GM21447 (cell line): ENCODE results near the gene EFNB2.

Experiments used
- ATAC-seq: cut with Tn5 transposase; IDR thresholded peaks from one replicate; pipeline ENCODE4 v1.9.1; 2021; ENCODE audit not compliant: unreplicated experiment

The EFNB2 gene

GRCh38 chr13:106455777-106456176 is 79.7 kb downstream of the EFNB2 start:
- ATAC-seq = no peak

GRCh38 chr13:106455190-106455589 is 80.3 kb downstream of the EFNB2 start:
- no peak for ATAC-seq

DNA sequence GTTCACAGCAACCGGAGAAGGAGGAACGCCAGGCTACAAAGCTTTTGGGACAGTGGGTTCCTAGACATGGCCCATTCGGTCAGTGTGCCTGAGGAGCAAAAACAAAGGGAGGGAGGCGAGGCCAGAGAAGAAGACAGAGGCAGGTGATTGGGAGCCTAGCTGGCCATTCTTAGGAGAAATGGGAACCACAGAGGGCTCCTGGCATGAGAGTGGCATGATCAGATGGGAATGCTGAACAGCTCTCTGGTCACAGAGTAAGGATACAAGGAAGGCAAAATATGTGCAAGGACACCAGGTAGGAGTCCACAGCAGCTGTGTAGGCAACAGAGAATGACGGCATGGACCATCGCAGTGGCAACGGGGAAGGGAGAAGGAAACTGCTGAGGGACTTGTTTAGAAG is 82.4 kb downstream of the EFNB2 start:
- ATAC-seq = no peak

DNA sequence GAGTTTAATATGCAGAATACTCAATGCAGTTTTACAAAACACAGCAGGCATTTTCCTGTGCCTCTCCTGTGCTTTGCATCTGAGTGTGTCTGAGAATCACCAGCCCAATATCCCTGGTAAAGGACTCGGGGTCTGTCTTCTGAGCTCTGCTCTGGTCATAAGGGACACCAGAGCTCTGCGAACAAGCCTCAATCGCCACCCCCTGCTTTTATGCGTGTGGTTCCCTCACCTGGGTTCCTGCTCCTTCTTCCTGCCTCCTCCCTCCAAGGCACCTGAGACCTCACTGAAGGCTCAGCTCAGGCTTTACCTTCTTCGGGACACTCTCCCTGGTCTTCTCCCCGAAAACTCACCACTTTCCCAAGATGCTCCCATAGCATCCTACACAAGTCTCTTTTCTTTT is 84.5 kb downstream of the EFNB2 start:
- no peak for ATAC-seq

DNA sequence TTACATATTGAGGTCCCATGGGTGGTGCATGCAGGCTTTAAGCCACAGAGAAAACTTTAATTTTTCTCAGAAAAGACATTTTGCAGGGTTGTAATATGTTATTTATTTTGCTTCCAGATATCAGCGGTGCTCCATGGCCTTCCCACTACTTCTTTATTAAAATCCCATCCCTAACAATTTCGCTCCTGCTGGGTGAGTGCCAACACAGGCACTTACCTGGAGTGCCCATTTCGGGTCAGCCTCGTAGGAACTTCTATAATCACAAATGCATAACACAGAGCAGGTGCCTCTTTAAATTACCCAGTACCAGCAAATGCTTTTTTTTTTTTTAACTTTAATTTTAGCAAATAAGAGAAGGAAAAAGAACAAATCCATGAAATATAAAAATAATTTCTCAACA is 86.4 kb downstream of the EFNB2 start:
- no peak for ATAC-seq

GRCh38 chr13:106445996-106446395 is 89.5 kb downstream of the EFNB2 start:
- no peak for ATAC-seq

DNA sequence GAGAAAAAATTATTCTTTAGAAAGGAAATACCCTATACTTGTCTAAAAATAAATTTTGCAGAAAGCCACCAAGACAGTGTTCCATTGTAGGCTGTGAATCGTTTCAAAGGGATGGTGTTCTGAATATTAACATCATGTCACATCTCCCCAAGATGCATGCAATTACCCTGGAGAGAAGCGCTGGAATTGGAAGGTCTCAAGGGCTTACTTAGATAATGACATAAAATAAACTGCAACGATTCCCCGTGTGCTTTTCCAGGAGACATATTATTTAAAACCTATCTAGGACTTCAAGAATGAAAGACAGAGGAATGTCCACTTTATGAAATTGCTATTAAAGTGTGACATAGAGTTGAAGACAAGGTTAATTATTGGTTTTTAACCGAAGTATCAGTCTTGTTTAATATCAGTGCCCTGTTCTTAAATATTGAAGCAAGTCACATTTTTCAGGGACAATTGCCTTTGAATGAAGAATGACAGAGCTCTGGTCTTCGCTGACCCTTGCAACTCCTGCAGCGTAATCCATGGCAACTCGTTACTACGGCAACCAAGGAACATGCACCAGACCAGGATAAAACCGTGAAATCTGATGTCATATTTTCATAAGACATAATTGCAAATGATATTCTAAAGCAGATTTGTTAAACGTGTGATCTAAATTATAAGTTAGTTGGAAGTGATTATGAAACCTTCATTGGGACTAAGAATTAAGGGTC is 91.7 kb downstream of the EFNB2 start:
- no peak for ATAC-seq

DNA sequence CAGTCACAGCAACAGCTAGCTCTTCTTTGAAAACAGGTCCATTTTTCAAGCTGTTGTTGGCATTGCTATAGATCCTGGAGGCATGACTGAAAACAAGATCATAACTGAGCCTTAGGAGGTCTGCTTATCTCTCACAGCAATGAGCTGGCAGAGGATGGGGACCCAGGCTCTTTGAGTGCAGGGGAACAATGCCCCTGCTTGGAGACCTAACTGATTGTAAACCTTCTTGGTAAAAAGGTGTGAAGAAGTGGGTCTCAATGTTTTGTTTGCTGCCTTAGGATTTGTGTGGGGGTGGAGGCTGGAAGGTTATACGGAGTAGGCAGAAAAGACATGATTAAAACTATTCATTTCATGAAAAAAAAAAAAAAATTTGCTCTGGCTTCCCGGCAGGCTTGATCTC is 94.6 kb downstream of the EFNB2 start:
- no peak for ATAC-seq
